GM23338 (cell line): ENCODE measurements around the gene MGLL. TPM values are rescaled to one million over a fixed set of nuclear protein-coding genes. Genes with fewer than 3 reads are reported as not detected.

Experiments used
- ATAC-seq: fragments of 200-7000 bp; cut with Tn5 transposase; 3 replicates; pipeline ENCODE4 v1.9.1; 2020
- DNase-seq: peaks from one replicate; pipeline ENCODE4 v3.0.0-alpha.2; 2015; ENCODE audit warnings: low spot score
- H2AFZ ChIP-seq: fragments of 200-600 bp; sonication (generic); 2 replicates; pipeline ENCODE4 v1.8.0; 2016; ENCODE audit warnings: antibody characterized with exemption, mild to moderate bottlenecking, moderate library complexity
- H3F3A ChIP-seq: fragments of 200-600 bp; sonication (generic); replicated peaks from 2 replicates; pipeline ENCODE4 v1.8.0; 2017; ENCODE audit warnings: antibody characterized with exemption, mixed run types, low read depth
- H3K27ac ChIP-seq: fragments of 200-600 bp; sonication (generic); 2 replicates; pipeline ENCODE4 v1.6.1; 2016; ENCODE audit warnings: low read depth
- H3K27me3 ChIP-seq: fragments of 200-600 bp; sonication (generic); 2 replicates; pipeline ENCODE4 v1.8.0; 2016; ENCODE audit warnings: mild to moderate bottlenecking, mixed run types, moderate library complexity; ENCODE audit not compliant: insufficient read depth
- H3K36me3 ChIP-seq: fragments of 200-600 bp; sonication (generic); 2 replicates; pipeline ENCODE4 v1.8.0; 2016; ENCODE audit warnings: mild to moderate bottlenecking; ENCODE audit not compliant: insufficient read depth
- H3K4me1 ChIP-seq: fragments of 200-600 bp; sonication (generic); 2 replicates; pipeline ENCODE4 v1.8.0; 2016; ENCODE audit warnings: mild to moderate bottlenecking, moderate library complexity; ENCODE audit not compliant: insufficient read depth
- H3K4me2 ChIP-seq: fragments of 200-600 bp; sonication (generic); 2 replicates; pipeline ENCODE4 v1.7.1; 2017; ENCODE audit warnings: mixed run types
- H3K4me3 ChIP-seq: fragments of 200-600 bp; sonication (generic); 2 replicates; pipeline ENCODE4 v1.6.1; 2016; ENCODE audit warnings: mixed run types
- H3K79me2 ChIP-seq: fragments of 200-600 bp; sonication (generic); replicated peaks from 2 replicates; pipeline ENCODE4 v1.8.0; 2017; ENCODE audit warnings: mild to moderate bottlenecking; ENCODE audit not compliant: insufficient read depth
- H3K9me2 ChIP-seq: fragments of 200-600 bp; sonication (generic); 2 replicates; pipeline ENCODE4 v1.8.0; 2017; ENCODE audit not compliant: insufficient read depth
- H4K20me1 ChIP-seq: fragments of 200-600 bp; sonication (generic); replicated peaks from 2 replicates; pipeline ENCODE4 v1.8.0; 2017; ENCODE audit warnings: mild to moderate bottlenecking; ENCODE audit not compliant: insufficient read depth
- H3K27ac Mint-ChIP-seq: 2 replicates; pipeline ENCODE4 v1.8.0; 2020; ENCODE audit warnings: inconsistent platforms, mild to moderate bottlenecking, moderate library complexity, mixed read lengths
- H3K27me3 Mint-ChIP-seq: 3 replicates; pipeline ENCODE4 v1.8.0; 2022; ENCODE audit warnings: low read depth, mild to moderate bottlenecking, moderate library complexity, mixed read lengths, inconsistent platforms; ENCODE audit not compliant: insufficient read depth, poor library complexity
- H3K36me3 Mint-ChIP-seq: 3 replicates; pipeline ENCODE4 v1.8.0; 2021; ENCODE audit warnings: low read depth, mild to moderate bottlenecking, inconsistent platforms, moderate library complexity, mixed read lengths
- H3K4me1 Mint-ChIP-seq: 3 replicates; pipeline ENCODE4 v1.8.0; 2020; ENCODE audit warnings: mild to moderate bottlenecking, inconsistent platforms, mixed read lengths
- H3K4me3 Mint-ChIP-seq: 3 replicates; pipeline ENCODE4 v1.8.0; 2021; ENCODE audit warnings: moderate library complexity, mild to moderate bottlenecking, inconsistent platforms, mixed read lengths
- H3K9me3 Mint-ChIP-seq: 3 replicates; pipeline ENCODE4 v1.8.0; 2020; ENCODE audit warnings: moderate library complexity, mild to moderate bottlenecking, inconsistent platforms, mixed read lengths
- EZH2 ChIP-seq: fragments of 200-600 bp; sonication (generic); IDR thresholded peaks from one replicate; pipeline ENCODE4 v1.8.0; 2017; ENCODE audit warnings: antibody characterized with exemption, mild to moderate bottlenecking, low read depth; ENCODE audit not compliant: unreplicated experiment
- EZH2phosphoT487 ChIP-seq: fragments of 200-600 bp; sonication (generic); IDR thresholded peaks from one replicate; pipeline ENCODE4 v1.8.1; 2018; ENCODE audit warnings: antibody characterized with exemption; ENCODE audit not compliant: unreplicated experiment
- JUNB ChIP-seq: IDR thresholded peaks from one replicate; pipeline ENCODE4 v1.6.1; 2016; ENCODE audit warnings: antibody characterized with exemption; ENCODE audit not compliant: unreplicated experiment
- NANOG ChIP-seq: IDR thresholded peaks from 2 replicates; pipeline ENCODE4 v1.6.1; 2016; ENCODE audit warnings: antibody characterized with exemption, borderline replicate concordance
- POLR2AphosphoS5 ChIP-seq: IDR thresholded peaks from 2 replicates; pipeline ENCODE4 v1.6.1; 2016; ENCODE audit warnings: antibody characterized with exemption, low read depth
- REST ChIP-seq: IDR thresholded peaks from one replicate; pipeline ENCODE4 v1.6.1; 2018; ENCODE audit warnings: antibody characterized with exemption; ENCODE audit not compliant: unreplicated experiment
- STAT1 ChIP-seq: IDR thresholded peaks from one replicate; pipeline ENCODE4 v1.6.1; 2016; ENCODE audit warnings: antibody characterized with exemption; ENCODE audit not compliant: unreplicated experiment
- ZNF331 ChIP-seq: fragments of 250-450 bp; sonication (Bioruptor Pico); IDR thresholded peaks from 2 replicates; pipeline ENCODE4 v1.5.0; 2020; ENCODE audit warnings: low read depth, mild to moderate bottlenecking, moderate library complexity
- ZNF462 ChIP-seq: fragments of 250-450 bp; sonication (Bioruptor Pico); IDR thresholded peaks from 2 replicates; pipeline ENCODE4 v1.5.0; 2020; ENCODE audit warnings: mild to moderate bottlenecking, moderate library complexity
- polyA plus RNA-seq: library from polyadenylated mRNA; unstranded; fragments of >200 nt; fragmentation: Nextera tagmentation; extraction: Ambion mirVana; gene quantifications from 2 replicates; pipeline ENCODE4 v1.2.1, GENCODE V29; 2016
- total RNA-seq: library from RNA; depleted of rRNA; stranded (reverse); fragments of >200 nt; shearing (Covaris generic); gene quantifications from 2 replicates; pipeline ENCODE4 v1.2.3, GENCODE V29; 2014
- TF ChIP-seq, protein P1 (sequence below): IDR thresholded peaks from 2 replicates; pipeline ENCODE4 v1.6.1; 2016; ENCODE audit warnings: antibody characterized with exemption

Gene MGLL
- total and polyA plus RNA-seq, 2 experiments from 2014 or later: 0.71 to 0.83 TPM

GRCh38 chr3:127708837-127709236, 113.5 kb downstream of the MGLL start:
- H3K27me3 Mint-ChIP-seq: peaks cover 11% of the 10 kb centered on the region
- H3K4me3 ChIP-seq: no peak overlapping the region
- no peaks in the 10 kb centered on the region for H3K27me3 ChIP-seq
- H3F3A ChIP-seq: no peaks in the 10 kb centered on the region
- no peak overlapping the region for H3K4me3 Mint-ChIP-seq
- no peaks in the 10 kb centered on the region for H4K20me1 ChIP-seq
- H3K4me1 Mint-ChIP-seq: peaks cover 27% of the 10 kb centered on the region
- H3K36me3 Mint-ChIP-seq: no peaks in the 10 kb centered on the region
- no peak for DNase-seq
- H2AFZ ChIP-seq: peak overlapping the region; percentile 86; the same call in 1 of the 2 replicates
- H3K4me2 ChIP-seq: no peak overlapping the region
- H3K9me2 ChIP-seq: no peaks in the 10 kb centered on the region
- H3K27ac Mint-ChIP-seq: no peak overlapping the region
- TF ChIP-seq ZNF331: no peak
- no peak for TF ChIP-seq REST
- no peak for TF ChIP-seq EZH2
- H3K4me1 ChIP-seq: peaks cover 9% of the 10 kb centered on the region
- ATAC-seq: no peak
- peaks cover 5% of the 10 kb centered on the region; the same call in 2 of the 3 replicates for H3K9me3 Mint-ChIP-seq
- H3K79me2 ChIP-seq: no peaks in the 10 kb centered on the region
- H3K27ac ChIP-seq: no peak overlapping the region
- no peaks in the 10 kb centered on the region for H3K36me3 ChIP-seq

DNA sequence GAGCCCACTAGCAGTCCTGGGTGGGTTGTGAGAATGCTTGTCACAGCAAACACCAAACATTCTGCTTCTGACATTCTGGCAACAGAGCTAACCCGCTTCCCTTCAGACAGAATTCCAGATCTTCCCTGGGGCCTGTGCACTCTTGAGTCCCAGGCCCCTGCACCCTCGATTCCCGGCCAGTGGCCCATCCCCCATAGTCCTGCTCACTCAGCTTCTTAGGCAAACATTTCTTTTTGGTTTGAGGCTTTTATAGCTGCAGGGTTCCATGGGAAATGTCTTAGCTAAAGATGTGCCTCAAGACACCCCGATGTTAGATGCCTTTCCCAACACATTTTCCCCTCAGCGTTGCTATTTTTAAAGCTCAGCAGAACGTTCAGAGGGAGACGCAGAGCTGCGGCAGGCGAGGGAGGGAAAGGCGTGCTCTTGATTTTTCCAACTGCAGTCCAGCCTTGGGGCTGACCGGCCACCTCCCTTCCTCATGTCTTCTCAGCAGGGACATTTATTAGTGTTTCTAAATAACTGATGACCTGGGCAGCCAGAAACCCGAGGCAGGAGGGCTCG, 114.4 kb downstream of the MGLL start:
- peak overlapping the region; percentile 86; the same call in 1 of the 2 replicates for H2AFZ ChIP-seq
- TF ChIP-seq STAT1 (no peak), EZH2 (no peak), JUNB (no peak), ZNF462 (CRISPR knock-in tag) (no peak), POLR2AphosphoS5 (no peak), EZH2phosphoT487 (no peak), NANOG (no peak)
- TF ChIP-seq, protein P1, sequence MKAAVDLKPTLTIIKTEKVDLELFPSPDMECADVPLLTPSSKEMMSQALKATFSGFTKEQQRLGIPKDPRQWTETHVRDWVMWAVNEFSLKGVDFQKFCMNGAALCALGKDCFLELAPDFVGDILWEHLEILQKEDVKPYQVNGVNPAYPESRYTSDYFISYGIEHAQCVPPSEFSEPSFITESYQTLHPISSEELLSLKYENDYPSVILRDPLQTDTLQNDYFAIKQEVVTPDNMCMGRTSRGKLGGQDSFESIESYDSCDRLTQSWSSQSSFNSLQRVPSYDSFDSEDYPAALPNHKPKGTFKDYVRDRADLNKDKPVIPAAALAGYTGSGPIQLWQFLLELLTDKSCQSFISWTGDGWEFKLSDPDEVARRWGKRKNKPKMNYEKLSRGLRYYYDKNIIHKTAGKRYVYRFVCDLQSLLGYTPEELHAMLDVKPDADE: no peak

More for the DNA sequence above, 114.4 kb downstream of the MGLL start:
- DNase-seq: no peak
- peak; percentile 34; the same call in 2 of the 3 replicates for ATAC-seq
- H3K27ac Mint-ChIP-seq: no peak overlapping the region
- peaks cover 12% of the 10 kb centered on the region; the same call in 2 of the 3 replicates for H3K9me3 Mint-ChIP-seq
- H3K27me3 Mint-ChIP-seq: peaks cover 13% of the 10 kb centered on the region
- Histone ChIP-seq H4K20me1 (no peaks in the 10 kb centered on the region), H3K27me3 (no peaks in the 10 kb centered on the region), H3F3A (no peaks in the 10 kb centered on the region), H3K9me2 (no peaks in the 10 kb centered on the region), H3K4me3 (no peak overlapping the region), H3K4me1 (peaks cover 9% of the 10 kb centered on the region), H3K27ac (no peak overlapping the region), H3K4me2 (no peak overlapping the region), H3K36me3 (no peaks in the 10 kb centered on the region), H3K79me2 (no peaks in the 10 kb centered on the region)
- H3K36me3 Mint-ChIP-seq: no peaks in the 10 kb centered on the region
- H3K4me1 Mint-ChIP-seq: peaks cover 24% of the 10 kb centered on the region
- no peak overlapping the region for H3K4me3 Mint-ChIP-seq
